CD4-positive, alpha-beta T cell (primary cell): ENCODE data around the gene PEX10. TPM values are rescaled to one million over a fixed set of nuclear protein-coding genes. Genes with fewer than 3 reads are reported as not detected.

ENCODE experiments used
- ATAC-seq: fragments of 200-7000 bp; cut with Tn5 transposase; one replicate; pipeline ENCODE4 v1.10.0; 2022; ENCODE audit warnings: mild to moderate bottlenecking; ENCODE audit not compliant: poor library complexity
- CTCF ChIA-PET: fragments of 350-600 bp; sonication (Branson Sonifier 250); formaldehyde crosslinking; loops from one replicate; lab custom pipeline; 2021; ENCODE audit warnings: antibody characterized with exemption, inconsistent platforms; lab: Charles Lee
- POLR2A ChIA-PET: fragments of 350-600 bp; sonication (Branson Sonifier 250); formaldehyde crosslinking; loops from one replicate; lab custom pipeline; 2021; ENCODE audit warnings: antibody characterized with exemption, inconsistent platforms; lab: Charles Lee
- DNase-seq, 14 experiments: peaks; one replicate each; pipeline ENCODE4 v3.0.0-alpha.2; 2013 to 2020; ENCODE audit warnings: mixed read lengths in 2 of 14
- H3K27ac ChIP-seq, 2 donors: one replicate each; pipeline versions ENCODE4 v1.5.1 to v1.7.0; 2013; ENCODE audit warnings: low read length in 2 of 2, low read depth in 1 of 2, mild to moderate bottlenecking in 1 of 2
- H3K27me3 ChIP-seq, 2 experiments: 1 replicate in 1 of 2; 2 replicates in 1 of 2; pipeline versions ENCODE4 v1.6.1 to v1.7.0; 2013; ENCODE audit warnings: low read length in 2 of 2, control low read depth in 1 of 2, mild to moderate bottlenecking in 1 of 2, moderate library complexity in 1 of 2; ENCODE audit not compliant: insufficient read depth in 2 of 2, control insufficient read depth in 1 of 2
- H3K36me3 ChIP-seq: one replicate; pipeline ENCODE4 v1.6.1; 2013; ENCODE audit warnings: low read length, control low read depth; ENCODE audit not compliant: insufficient read depth
- H3K4me1 ChIP-seq: one replicate; pipeline ENCODE4 v1.6.1; 2013; ENCODE audit warnings: low read length, control low read depth; ENCODE audit not compliant: insufficient read depth
- H3K4me3 ChIP-seq: one replicate; pipeline ENCODE4 v1.5.1; 2013; ENCODE audit warnings: mild to moderate bottlenecking, low read length, moderate library complexity
- H3K9me3 ChIP-seq, 2 experiments: 1 replicate in 1 of 2; 2 replicates in 1 of 2; pipeline versions ENCODE4 v1.6.1 to v1.7.0; 2013; ENCODE audit warnings: low read length in 2 of 2, mild to moderate bottlenecking in 2 of 2, control low read depth in 1 of 2, moderate library complexity in 1 of 2; ENCODE audit not compliant: control insufficient read depth in 1 of 2, insufficient read depth in 1 of 2
- H3K27ac Mint-ChIP-seq: one replicate; pipeline ENCODE4 v1.8.0; 2020; ENCODE audit warnings: mixed read lengths
- H3K27me3 Mint-ChIP-seq: one replicate; pipeline ENCODE4 v1.8.0; 2021; ENCODE audit warnings: mixed read lengths
- H3K36me3 Mint-ChIP-seq: one replicate; pipeline ENCODE4 v1.8.0; 2021; ENCODE audit warnings: low read depth, mixed read lengths
- H3K4me1 Mint-ChIP-seq: one replicate; pipeline ENCODE4 v1.8.0; 2021; ENCODE audit warnings: low read depth, mixed read lengths
- H3K4me3 Mint-ChIP-seq: one replicate; pipeline ENCODE4 v1.8.0; 2020; ENCODE audit warnings: mild to moderate bottlenecking, mixed read lengths
- H3K9me3 Mint-ChIP-seq: one replicate; pipeline ENCODE4 v1.8.0; 2020; ENCODE audit warnings: mixed read lengths
- CTCF ChIP-seq: fragments of 200-600 bp; IDR thresholded peaks from one replicate; pipeline ENCODE4 v1.8.0; 2022; ENCODE audit warnings: antibody characterized with exemption, mild to moderate bottlenecking
- intact Hi-C, 2 experiments: fragments of 100-400 bp; cut with DNase I in 1 of 2; cut with micrococcal nuclease in 1 of 2; formaldehyde crosslinking; loops; one replicate each; pipeline versions ENCODE4 v1.15.1 to v1.9.0; 2023 to 2025; cut with DNase I, micrococcal nuclease
- total RNA-seq, 174 experiments: library from RNA in 2 of 174; stranded (reverse) in 2 of 174; gene quantifications; one replicate each; pipeline ENCODE4 v1.2.3 and lab custom pipeline; 2021 to 2026

PEX10 gene
- total RNA-seq, 2 experiments from 2014 or later, result 12.0 to 12.5 TPM

GRCh38 chr1:2394761-2395160, 17.6 kb downstream of the PEX10 start:
- POLR2A ChIA-PET, result no interaction called here
- no peak for ATAC-seq
- Histone ChIP-seq H3K4me1 (peaks cover 45% of the 10 kb centered on the region), H3K9me3 (no peaks in the 10 kb centered on the region), H3K27me3 (no peaks in the 10 kb centered on the region), H3K27ac (no peak overlapping the region), H3K4me3 (no peak overlapping the region), H3K36me3 (peaks cover 68% of the 10 kb centered on the region)
- peaks cover 38% of the 10 kb centered on the region for H3K4me1 Mint-ChIP-seq
- H3K27ac Mint-ChIP-seq, result peak overlapping the region; percentile 88
- DNase-seq, result no peak
- no peaks in the 10 kb centered on the region for H3K9me3 Mint-ChIP-seq
- peaks cover 68% of the 10 kb centered on the region for H3K36me3 Mint-ChIP-seq
- intact Hi-C loops, result loop anchor here in 1 of 2 experiments (5.0 to 10.0 kb wide), 2 partner anchors 257 to 760 kb away; partner anchors contain the start of gene MMP23B
- H3K4me3 Mint-ChIP-seq, result peak overlapping the region; percentile 60
- CTCF ChIA-PET, result interaction anchor here (1.0 kb wide), 1 partner anchor 200 kb away, joined by 3 read pairs; the partner anchor contains the start of gene FAAP20
- no peaks in the 10 kb centered on the region for H3K27me3 Mint-ChIP-seq
- no peak for TF ChIP-seq CTCF

GRCh38 chr1:2394220-2394619, 18.1 kb downstream of the PEX10 start:
- DNase-seq, result no peak
- Histone ChIP-seq H3K9me3 (no peaks in the 10 kb centered on the region), H3K4me3 (no peak overlapping the region), H3K4me1 (peaks cover 45% of the 10 kb centered on the region), H3K36me3 (peaks cover 62% of the 10 kb centered on the region), H3K27ac (no peak overlapping the region), H3K27me3 (no peaks in the 10 kb centered on the region)
- ChIA-PET POLR2A (interaction anchor here (0.7 kb wide), 1 partner anchor 149 kb away, joined by 3 read pairs; no protein-coding TSS in a partner anchor), CTCF (interaction anchor here (1.0 kb wide), 1 partner anchor 199 kb away, joined by 3 read pairs; the partner anchor contains the start of gene FAAP20)
- Mint-ChIP-seq H3K27ac (peak overlapping the region; percentile 88), H3K4me1 (peaks cover 35% of the 10 kb centered on the region), H3K27me3 (no peaks in the 10 kb centered on the region), H3K4me3 (peak overlapping the region; percentile 20), H3K9me3 (no peaks in the 10 kb centered on the region), H3K36me3 (peaks cover 64% of the 10 kb centered on the region)
- intact Hi-C loops, result loop anchor here in 1 of 2 experiments (5.0 to 10.0 kb wide), 2 partner anchors 257 to 759 kb away; partner anchors contain the start of gene MMP23B
- no peak for ATAC-seq
- TF ChIP-seq CTCF, result no peak

- Histone ChIP-seq H3K4me3 (no peak overlapping the region), H3K36me3 (peaks cover 55% of the 10 kb centered on the region), H3K4me1 (peaks cover 45% of the 10 kb centered on the region), H3K27ac (no peak overlapping the region), H3K9me3 (no peaks in the 10 kb centered on the region), H3K27me3 (no peaks in the 10 kb centered on the region)
- Mint-ChIP-seq H3K4me1 (peaks cover 31% of the 10 kb centered on the region), H3K27ac (peak overlapping the region; percentile 88), H3K9me3 (no peaks in the 10 kb centered on the region), H3K27me3 (no peaks in the 10 kb centered on the region), H3K4me3 (peak overlapping the region; percentile 95), H3K36me3 (peaks cover 56% of the 10 kb centered on the region)
- intact Hi-C loops, result loop anchor here in 1 of 2 experiments (5.0 to 10.0 kb wide), 2 partner anchors 256 to 759 kb away; partner anchors contain the start of gene MMP23B
- DNase-seq (no peak), ATAC-seq (no peak)
- ChIA-PET CTCF (interaction anchor here (1.0 kb wide), 1 partner anchor 198 kb away, joined by 3 read pairs; the partner anchor contains the start of gene FAAP20), POLR2A (interaction anchor here (1.2 to 1.6 kb wide), 2 partner anchors 12 to 192 kb away, joined by 3 to 5 read pairs; no protein-coding TSS in a partner anchor)
- no peak for TF ChIP-seq CTCF
These were observed 18.9 kb downstream of the PEX10 start for GRCh38 chr1:2393471-2393877.
